Measurements from ENCODE around the gene CACNA1A.
A peak's percentile ranks its signal among the peaks of the same experiment; 100 is the strongest.

The CACNA1A gene

GRCh38 chr19:13244920-13245319 is 261.4 kb downstream of the CACNA1A start:
- peaks cover 27% of the 10 kb centered on the region for H3K4me1 Mint-ChIP-seq
- no peaks in the 10 kb centered on the region for H3K36me3 Mint-ChIP-seq
- no peak overlapping the region for H3K27ac Mint-ChIP-seq
- ATAC-seq: no peak
- H3K27me3 Mint-ChIP-seq: no peaks in the 10 kb centered on the region
- H3K9me3 Mint-ChIP-seq: no peaks in the 10 kb centered on the region
- no peak overlapping the region for H3K4me3 Mint-ChIP-seq

- H3K27ac Mint-ChIP-seq: peak overlapping the region; percentile 29
- ATAC-seq: peak; percentile 71
- no peaks in the 10 kb centered on the region for H3K27me3 Mint-ChIP-seq
- H3K36me3 Mint-ChIP-seq: no peaks in the 10 kb centered on the region
- H3K4me3 Mint-ChIP-seq: peak overlapping the region; percentile 24
- no peaks in the 10 kb centered on the region for H3K9me3 Mint-ChIP-seq
- H3K4me1 Mint-ChIP-seq: peaks cover 30% of the 10 kb centered on the region
These were observed 264.8 kb downstream of the CACNA1A start for GRCh38 chr19:13241231-13242104.

- peaks cover 30% of the 10 kb centered on the region for H3K4me1 Mint-ChIP-seq
- H3K36me3 Mint-ChIP-seq: peaks cover 6% of the 10 kb centered on the region
- peaks cover 4% of the 10 kb centered on the region for H3K9me3 Mint-ChIP-seq
- H3K4me3 Mint-ChIP-seq: peak overlapping the region; percentile 24
- ATAC-seq: no peak
- no peak overlapping the region for H3K27ac Mint-ChIP-seq
- H3K27me3 Mint-ChIP-seq: peaks cover 6% of the 10 kb centered on the region
These were observed 265.8 kb downstream of the CACNA1A start for GRCh38 chr19:13240312-13241022.

- H3K36me3 Mint-ChIP-seq: peaks cover 9% of the 10 kb centered on the region
- peaks cover 6% of the 10 kb centered on the region for H3K9me3 Mint-ChIP-seq
- no peak overlapping the region for H3K4me3 Mint-ChIP-seq
- no peak overlapping the region for H3K27ac Mint-ChIP-seq
- H3K27me3 Mint-ChIP-seq: peaks cover 6% of the 10 kb centered on the region
- ATAC-seq: no peak
- H3K4me1 Mint-ChIP-seq: peaks cover 42% of the 10 kb centered on the region
These were observed 267.3 kb downstream of the CACNA1A start for GRCh38 chr19:13238891-13239534.

- H3K27ac Mint-ChIP-seq: peak overlapping the region; percentile 52
- no peak for ATAC-seq
- peaks cover 17% of the 10 kb centered on the region for H3K27me3 Mint-ChIP-seq
These were observed 271.8 kb downstream of the CACNA1A start for GRCh38 chr19:13234518-13234917.

GRCh38 chr19:13231663-13232062 is 274.6 kb downstream of the CACNA1A start:
- H3K4me3 Mint-ChIP-seq: no peak overlapping the region
- ATAC-seq: no peak
- H3K36me3 Mint-ChIP-seq: peaks cover 9% of the 10 kb centered on the region
- H3K27me3 Mint-ChIP-seq: peaks cover 30% of the 10 kb centered on the region
- peaks cover 13% of the 10 kb centered on the region for H3K4me1 Mint-ChIP-seq
- peaks cover 6% of the 10 kb centered on the region for H3K9me3 Mint-ChIP-seq
- H3K27ac Mint-ChIP-seq: no peak overlapping the region

More at GRCh38 chr19:13234518-13234917, 271.8 kb downstream of the CACNA1A start:
- peaks cover 6% of the 10 kb centered on the region for H3K9me3 Mint-ChIP-seq
- H3K4me3 Mint-ChIP-seq: peak overlapping the region; percentile 56
- peaks cover 9% of the 10 kb centered on the region for H3K36me3 Mint-ChIP-seq
- H3K4me1 Mint-ChIP-seq: peaks cover 17% of the 10 kb centered on the region

- H3K27me3 Mint-ChIP-seq: peaks cover 47% of the 10 kb centered on the region
- no peaks in the 10 kb centered on the region for H3K9me3 Mint-ChIP-seq
- H3K4me1 Mint-ChIP-seq: peaks cover 1% of the 10 kb centered on the region
- H3K36me3 Mint-ChIP-seq: no peaks in the 10 kb centered on the region
- H3K27ac Mint-ChIP-seq: no peak overlapping the region
- no peak for ATAC-seq
- H3K4me3 Mint-ChIP-seq: no peak overlapping the region
These were observed 277.0 kb downstream of the CACNA1A start for GRCh38 chr19:13229246-13229645.

GRCh38 chr19:13228561-13228960 is 277.7 kb downstream of the CACNA1A start:
- no peaks in the 10 kb centered on the region for H3K36me3 Mint-ChIP-seq
- ATAC-seq: no peak
- no peaks in the 10 kb centered on the region for H3K4me1 Mint-ChIP-seq
- no peak overlapping the region for H3K27ac Mint-ChIP-seq
- no peaks in the 10 kb centered on the region for H3K9me3 Mint-ChIP-seq
- no peak overlapping the region for H3K4me3 Mint-ChIP-seq
- H3K27me3 Mint-ChIP-seq: peaks cover 48% of the 10 kb centered on the region

GRCh38 chr19:13226983-13227382 is 279.3 kb downstream of the CACNA1A start:
- H3K36me3 Mint-ChIP-seq: no peaks in the 10 kb centered on the region
- no peak overlapping the region for H3K27ac Mint-ChIP-seq
- peaks cover 48% of the 10 kb centered on the region for H3K27me3 Mint-ChIP-seq
- H3K4me3 Mint-ChIP-seq: no peak overlapping the region
- H3K4me1 Mint-ChIP-seq: no peaks in the 10 kb centered on the region
- no peak for ATAC-seq
- H3K9me3 Mint-ChIP-seq: no peaks in the 10 kb centered on the region

GRCh38 chr19:13225973-13226865 is 280.1 kb downstream of the CACNA1A start:
- H3K27ac Mint-ChIP-seq: no peak overlapping the region
- H3K4me1 Mint-ChIP-seq: peaks cover 2% of the 10 kb centered on the region
- no peaks in the 10 kb centered on the region for H3K36me3 Mint-ChIP-seq
- H3K9me3 Mint-ChIP-seq: no peaks in the 10 kb centered on the region
- peaks cover 48% of the 10 kb centered on the region for H3K27me3 Mint-ChIP-seq
- no peak overlapping the region for H3K4me3 Mint-ChIP-seq
- no peak for ATAC-seq

GRCh38 chr19:13225085-13225484 is 281.2 kb downstream of the CACNA1A start:
- H3K36me3 Mint-ChIP-seq: no peaks in the 10 kb centered on the region
- ATAC-seq: no peak
- no peak overlapping the region for H3K27ac Mint-ChIP-seq
- peaks cover 9% of the 10 kb centered on the region for H3K4me1 Mint-ChIP-seq
- no peak overlapping the region for H3K4me3 Mint-ChIP-seq
- H3K27me3 Mint-ChIP-seq: peaks cover 42% of the 10 kb centered on the region
- no peaks in the 10 kb centered on the region for H3K9me3 Mint-ChIP-seq

GRCh38 chr19:13220847-13221246 is 285.4 kb downstream of the CACNA1A start:
- H3K27me3 Mint-ChIP-seq: peaks cover 16% of the 10 kb centered on the region
- no peaks in the 10 kb centered on the region for H3K36me3 Mint-ChIP-seq
- no peak overlapping the region for H3K27ac Mint-ChIP-seq
- no peak overlapping the region for H3K4me3 Mint-ChIP-seq
- ATAC-seq: no peak
- peaks cover 13% of the 10 kb centered on the region for H3K4me1 Mint-ChIP-seq
- H3K9me3 Mint-ChIP-seq: no peaks in the 10 kb centered on the region

GRCh38 chr19:13215572-13216380 is 290.5 kb downstream of the CACNA1A start:
- H3K27me3 Mint-ChIP-seq: no peaks in the 10 kb centered on the region
- ATAC-seq: peak; percentile 78
- H3K4me1 Mint-ChIP-seq: peaks cover 41% of the 10 kb centered on the region
- peak overlapping the region; percentile 85 for H3K27ac Mint-ChIP-seq
- no peaks in the 10 kb centered on the region for H3K9me3 Mint-ChIP-seq
- peak overlapping the region; percentile 69 for H3K4me3 Mint-ChIP-seq
- H3K36me3 Mint-ChIP-seq: no peaks in the 10 kb centered on the region

All from stimulated activated memory B cell treated with anti-CD40 and anti-IgM and Interleukin-4, amounts not matched to agents 10 μg/mL and 1 μg/mL and 100 μg/mL, for 72 hours (primary cell).